SKM-1 treated with dmso at 0.1 percent for 144 hours (cell line): ENCODE results near the gene GOLPH3.
"Not testable (repeated sequence)": the region's sequence is repeated elsewhere in the genome, so short reads cannot be mapped to it uniquely, and the experiment has no call there.

Source experiments
- DNase-seq: peaks from one replicate; lab custom pipeline; 2025; ENCODE audit not compliant: unreplicated experiment; lab: John Stamatoyannopoulos, UW

Gene GOLPH3

DNA sequence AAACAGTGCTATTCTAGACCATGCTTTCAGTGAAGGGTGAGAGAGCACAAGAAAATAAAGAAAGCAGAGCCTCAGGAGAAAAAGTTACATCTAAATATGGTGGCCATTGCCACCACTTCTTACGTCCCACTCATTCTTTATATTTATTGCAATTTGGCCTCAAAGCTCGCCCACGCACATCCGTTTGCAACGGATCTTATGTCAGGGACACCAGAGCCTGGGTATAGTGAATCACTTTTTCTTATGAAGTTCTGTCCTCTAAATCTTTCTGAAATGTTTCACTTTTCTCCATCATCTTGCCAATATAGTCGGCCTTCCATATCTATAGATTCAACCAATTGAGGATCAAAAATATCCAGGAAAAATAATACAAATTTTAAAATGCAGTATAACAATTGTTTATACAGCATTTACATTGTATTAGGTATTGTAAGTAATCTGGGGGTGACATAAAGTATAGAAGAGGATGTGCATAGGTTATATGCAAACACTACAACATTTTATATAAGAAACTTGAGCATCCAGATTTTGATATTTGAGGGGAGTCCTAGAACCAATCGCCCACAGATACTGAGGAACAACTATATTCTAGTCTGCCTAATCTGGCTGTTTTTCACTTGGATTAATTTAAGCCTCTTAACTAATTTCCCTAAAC is 35.2 kb downstream of the GOLPH3 start:
- DNase-seq = no peak

DNA sequence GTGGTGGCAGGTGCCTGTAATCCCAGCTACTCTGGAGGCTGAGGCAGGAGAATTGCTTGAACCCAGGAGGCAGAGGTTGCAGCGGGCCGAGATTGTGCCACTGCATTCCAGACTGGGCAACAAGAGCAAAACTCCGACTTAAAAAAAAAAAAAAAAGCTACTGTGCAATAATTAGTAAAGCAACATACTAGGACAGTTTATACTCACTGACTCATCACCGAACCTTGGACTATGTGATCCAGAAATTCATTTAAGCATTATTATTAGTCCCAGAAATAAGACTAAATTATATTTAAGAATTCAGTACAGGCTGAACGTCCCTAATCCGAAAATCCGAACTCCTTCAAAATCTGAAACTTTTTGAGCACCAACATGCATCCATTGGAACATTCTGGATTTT is 37.8 kb downstream of the GOLPH3 start:
- no peak for DNase-seq

DNA sequence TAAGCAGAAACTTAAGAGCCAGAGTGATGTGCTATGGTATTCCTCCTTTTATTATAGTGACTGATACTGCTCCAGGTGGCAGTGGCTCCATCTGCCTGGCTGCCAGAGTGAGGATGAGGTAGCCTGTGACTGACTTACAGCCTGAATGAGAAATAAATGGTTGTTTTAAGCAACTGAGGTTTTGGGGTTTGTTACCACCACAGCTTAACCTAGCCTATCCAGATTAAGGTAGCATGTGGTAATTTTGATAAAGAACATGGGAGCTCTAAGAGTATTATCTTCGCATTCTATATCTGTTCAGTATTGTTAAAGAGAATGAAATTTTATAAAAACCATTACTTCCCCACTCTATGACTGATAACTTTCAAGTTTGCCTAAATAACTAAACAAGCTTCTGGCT is 39.0 kb downstream of the GOLPH3 start:
- DNase-seq = no peak

DNA sequence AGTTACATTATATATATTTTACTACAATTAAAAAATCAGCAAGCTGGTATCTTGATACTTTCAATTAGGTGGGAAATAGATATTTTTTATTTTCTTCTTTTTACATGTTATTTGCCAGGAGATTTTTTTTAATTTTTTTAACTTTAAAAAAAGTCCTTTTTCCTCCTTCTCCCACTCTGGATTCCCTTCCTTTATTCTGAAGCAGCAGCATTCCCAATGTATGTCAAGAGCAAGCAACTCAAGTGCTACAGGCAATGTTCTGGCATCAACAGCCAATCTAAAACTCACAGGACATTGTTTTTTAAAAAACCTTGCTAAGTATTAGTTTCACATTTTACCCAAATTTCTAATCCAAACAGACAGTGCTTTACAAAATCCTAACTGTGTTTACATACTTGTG is 41.4 kb downstream of the GOLPH3 start:
- no peak for DNase-seq

DNA sequence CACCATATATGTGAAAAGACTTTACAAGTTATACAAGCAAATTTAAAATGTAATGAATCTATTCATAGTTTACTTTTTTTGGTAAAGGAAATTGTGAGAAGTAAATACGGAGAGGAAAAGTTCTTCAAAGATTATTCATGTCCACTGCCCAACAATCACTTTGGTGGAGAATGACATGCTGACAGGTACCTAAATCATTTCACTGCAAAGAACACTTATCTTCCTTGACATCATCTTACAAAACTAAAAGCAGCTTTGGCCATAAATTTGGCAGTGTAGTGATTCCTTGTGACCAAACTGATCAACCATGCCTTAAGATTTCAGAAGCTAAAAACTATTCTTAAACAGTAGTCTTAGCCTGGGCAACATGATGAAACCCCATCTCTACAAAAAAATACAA is 42.5 kb downstream of the GOLPH3 start:
- DNase-seq = no peak

DNA sequence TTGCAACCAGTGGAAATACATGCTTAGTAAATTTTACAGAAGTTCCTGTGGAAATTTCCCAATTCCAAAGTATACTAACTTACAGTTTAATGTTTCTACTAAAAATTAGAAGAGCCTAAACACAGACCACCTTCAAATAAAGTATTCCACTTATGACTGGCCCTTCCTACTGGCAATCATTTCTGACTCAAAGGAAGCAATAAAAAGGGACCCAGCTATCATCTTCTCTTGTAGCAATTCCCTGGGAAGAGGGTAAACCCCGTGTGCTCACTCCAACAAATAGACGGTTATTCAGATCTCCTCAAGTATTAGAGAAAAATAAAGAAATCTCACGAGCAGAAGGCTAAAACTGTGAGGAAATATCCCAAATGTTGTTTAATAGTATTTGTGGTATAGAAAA is 43.3 kb downstream of the GOLPH3 start:
- no peak for DNase-seq

DNA sequence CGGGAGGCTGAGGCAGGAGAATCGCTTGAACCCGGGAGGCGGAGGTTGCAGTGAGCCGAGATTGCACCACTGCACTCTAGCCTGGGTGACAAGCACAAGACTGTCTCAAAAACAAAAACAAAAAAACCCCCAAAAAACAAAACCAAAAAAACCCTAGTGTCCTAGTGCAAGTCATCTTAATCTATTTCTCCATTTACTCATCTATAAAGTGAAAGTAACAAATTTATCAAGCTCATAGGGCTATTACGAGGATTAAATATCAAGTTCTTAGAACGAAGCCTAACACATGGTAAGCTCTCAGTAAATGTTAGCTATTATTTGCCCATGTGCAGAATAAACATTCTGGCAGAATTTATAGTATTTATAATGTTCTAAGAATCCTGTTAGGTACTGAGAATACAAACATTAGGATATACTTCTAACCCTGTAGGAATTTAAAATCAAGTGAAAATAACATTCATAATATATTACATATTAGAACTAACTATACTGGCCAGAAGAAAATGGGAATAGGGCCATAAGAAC is 45.0 kb downstream of the GOLPH3 start:
- no peak for DNase-seq

DNA sequence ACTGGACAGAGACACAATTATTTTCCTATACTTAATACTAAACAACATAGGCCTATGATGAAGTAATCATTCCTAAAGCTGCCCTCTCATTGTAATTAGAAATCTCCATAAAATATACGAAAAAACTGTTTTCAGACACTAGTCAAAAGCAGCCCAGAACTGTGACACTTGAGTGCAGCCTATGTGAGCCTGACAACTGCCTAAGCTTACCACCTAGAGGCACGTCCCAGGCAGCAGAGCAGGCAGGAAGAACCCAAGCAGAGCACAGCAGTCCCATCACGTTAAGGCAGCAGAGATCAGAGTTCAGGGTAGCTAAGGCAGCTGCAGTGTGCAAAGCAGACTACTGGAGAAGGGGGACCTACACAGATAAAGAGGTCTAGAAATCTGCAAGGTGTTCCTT is 46.4 kb downstream of the GOLPH3 start:
- DNase-seq = no peak

DNA sequence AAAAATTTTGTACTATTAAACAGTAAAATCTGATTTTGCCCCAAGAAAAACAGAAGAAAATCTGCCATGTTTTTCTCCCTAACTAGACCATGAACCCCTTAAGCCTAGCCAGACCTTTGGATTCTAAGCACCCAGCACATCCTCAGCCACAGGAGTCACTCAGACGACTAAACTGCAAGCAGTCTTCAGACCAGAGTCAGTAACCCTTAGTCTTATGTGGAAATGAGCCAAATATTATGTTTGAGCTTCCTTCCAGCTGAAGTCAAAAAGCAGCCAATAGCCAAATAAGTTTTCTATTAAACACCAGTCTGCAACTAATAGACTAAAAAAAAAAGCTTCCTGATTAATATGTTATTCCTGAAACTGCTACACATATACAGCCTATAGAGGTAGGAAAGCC is 47.4 kb downstream of the GOLPH3 start:
- DNase-seq = no peak

DNA sequence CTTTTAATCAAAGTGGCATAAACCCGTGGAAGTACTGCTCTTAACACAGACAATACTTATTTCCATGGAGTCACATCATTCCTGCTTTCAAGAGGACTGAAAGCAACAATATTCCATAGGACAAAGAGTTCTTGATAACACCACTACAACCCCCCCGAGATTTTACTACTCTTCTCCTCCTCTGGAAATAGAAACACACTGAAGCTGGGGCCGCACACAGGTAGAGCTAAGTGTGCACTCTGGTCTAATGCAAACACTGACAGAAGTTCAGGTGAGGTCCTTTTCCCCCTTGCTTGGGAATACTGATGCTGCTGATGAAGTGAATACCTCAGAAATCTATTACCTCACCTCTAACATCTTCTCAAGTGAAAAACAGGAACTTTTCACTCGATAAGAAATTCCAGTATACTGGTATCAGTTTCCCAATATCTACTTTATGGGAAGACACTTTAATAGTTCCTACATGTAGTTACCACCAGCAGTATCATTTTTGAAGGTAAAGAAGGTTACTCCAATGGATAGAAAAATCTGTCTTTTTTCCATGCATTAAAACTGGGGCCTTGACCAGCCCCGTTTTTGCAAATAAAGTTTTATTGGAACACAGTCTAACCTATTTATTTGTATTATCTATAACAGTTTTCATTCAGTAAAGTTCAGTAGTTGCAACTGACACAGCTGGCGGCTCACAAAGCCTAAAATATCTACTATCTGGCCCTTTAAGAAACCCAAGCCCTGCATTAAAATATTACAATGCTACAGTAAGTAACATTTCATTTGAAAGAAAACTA is 50.0 kb downstream of the GOLPH3 start:
- no peak for DNase-seq

DNA sequence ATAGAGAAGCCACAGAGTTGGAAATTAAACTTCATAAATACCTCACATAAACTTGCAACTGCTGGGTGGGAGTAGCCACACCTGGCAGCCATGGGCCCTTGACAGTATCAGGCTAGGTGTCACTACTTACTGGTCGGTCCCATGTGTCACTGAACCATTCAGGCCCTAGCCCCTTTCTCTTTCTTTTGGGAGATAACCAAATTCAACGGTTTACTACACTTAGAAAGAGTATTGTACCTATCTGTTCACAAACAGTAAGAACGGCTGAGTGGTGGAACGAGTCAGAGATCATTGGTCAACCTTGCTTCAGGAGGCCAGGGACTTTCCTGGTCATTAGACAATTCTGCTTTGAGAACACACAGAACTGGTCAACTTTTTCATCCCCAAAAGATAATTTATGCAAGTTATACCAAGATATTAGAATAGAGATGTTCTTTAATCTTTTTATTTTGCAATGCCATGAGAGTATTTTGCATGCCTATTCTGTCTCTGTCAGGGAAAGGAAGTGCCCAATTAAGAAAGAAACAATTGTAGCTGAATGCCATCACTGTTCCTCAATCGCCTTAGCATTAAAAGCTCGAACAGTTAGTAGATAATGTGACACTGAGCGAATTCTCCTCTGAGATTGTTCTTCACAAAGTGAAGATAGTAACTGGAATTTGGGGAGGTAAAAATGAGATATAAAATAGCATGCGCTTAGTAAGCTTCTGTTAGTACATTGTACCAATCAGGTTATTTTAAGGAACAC is 50.9 kb downstream of the GOLPH3 start:
- no peak for DNase-seq

DNA sequence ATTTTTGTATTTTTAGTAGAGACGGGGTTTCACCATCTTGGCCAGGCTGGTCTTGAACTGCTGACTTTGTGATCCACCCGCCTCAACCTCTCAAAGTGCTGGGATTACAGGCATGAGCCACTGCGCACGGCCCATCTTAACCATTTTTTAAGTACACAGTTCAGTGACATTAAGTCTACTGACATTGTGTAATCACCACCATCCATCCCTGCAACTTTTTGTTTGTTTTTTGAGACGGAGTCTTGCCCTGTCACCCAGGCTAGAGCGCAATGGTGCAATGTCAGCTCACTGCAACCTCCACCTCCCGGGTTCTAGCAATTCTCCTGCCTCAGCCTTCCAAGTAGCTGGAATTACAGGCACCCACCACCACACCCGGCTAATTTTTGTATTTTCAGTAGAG is 55.2 kb downstream of the GOLPH3 start:
- not testable (repeated sequence) for DNase-seq

DNA sequence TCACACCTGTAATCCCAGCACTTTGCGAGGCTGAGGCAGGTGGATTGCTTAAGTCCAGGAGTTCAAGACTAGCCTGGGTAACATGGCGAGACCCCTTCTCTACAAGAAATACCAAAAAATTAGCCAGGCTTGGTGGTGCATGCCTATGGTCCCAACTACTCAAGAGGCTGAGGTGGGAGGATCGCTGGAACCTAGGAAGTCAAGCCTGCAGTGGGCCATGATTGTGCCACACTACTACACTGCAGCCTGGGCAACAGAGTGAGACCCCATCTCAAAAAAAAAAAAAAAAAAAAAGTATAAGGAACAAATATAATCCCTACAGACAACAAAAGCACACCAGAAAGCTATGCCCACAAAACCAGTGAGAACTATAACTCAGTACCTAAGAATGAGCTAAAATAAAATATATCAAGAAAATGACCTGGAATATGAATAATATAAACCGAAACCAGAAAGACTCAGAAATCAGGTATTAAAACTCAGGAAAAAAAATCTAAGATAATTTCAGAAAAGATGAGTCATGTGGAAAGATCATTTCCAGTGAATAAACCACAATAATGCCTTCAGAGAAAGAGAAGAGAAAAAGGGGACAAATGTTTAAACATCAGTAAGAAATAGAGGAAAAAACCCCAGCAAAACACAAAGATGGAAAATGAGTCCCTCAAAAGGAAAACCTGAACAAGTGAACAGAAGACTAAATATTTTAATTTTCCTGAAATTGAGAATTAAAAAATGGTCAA is 57.4 kb downstream of the GOLPH3 start:
- no peak for DNase-seq

DNA sequence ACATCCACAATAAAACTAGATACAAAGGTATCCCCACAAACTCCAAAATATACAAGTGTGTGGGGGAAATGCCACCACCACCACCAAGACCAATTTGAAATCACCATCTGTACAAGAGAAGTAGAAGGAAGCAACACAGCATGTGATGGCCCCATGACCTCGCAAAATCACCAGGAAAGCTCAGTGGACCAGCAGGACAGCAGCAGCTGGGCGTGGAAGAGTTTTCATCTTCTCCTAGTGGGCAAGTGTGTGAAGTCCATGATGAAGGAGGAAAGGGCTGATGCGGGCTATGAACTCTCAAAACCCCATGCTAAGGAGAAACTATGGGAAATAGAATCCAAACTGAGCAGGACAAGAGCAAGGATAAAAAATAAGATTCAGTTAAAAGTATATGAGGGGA is 58.1 kb downstream of the GOLPH3 start:
- DNase-seq = no peak

DNA sequence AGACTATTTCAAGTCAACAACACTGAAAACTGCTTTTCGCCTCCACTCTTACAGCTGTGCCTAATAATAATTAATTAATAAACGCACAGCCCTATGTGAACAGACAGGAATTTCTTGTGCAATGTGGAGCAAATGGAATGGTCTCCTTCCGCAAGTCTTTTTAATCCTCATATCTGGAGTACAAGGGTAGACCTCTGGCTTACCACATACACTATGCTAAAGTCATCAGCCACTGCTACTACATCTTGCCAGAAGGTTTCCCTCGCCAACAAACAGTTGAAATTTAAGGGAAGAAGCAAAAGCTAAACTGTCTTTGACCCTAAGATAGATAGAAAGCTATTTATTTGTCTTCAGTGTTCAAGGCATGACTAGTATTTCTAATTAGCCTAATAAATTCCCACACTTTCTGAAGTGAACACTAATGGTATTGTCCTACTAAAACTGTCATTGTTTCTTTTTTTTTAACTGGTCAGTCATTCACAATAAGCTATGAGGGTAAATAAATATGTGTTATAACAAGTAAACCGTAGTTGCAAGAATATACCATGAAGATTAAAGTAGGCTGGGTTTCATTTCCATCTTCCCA is 63.9 kb downstream of the GOLPH3 start:
- DNase-seq = no peak

DNA sequence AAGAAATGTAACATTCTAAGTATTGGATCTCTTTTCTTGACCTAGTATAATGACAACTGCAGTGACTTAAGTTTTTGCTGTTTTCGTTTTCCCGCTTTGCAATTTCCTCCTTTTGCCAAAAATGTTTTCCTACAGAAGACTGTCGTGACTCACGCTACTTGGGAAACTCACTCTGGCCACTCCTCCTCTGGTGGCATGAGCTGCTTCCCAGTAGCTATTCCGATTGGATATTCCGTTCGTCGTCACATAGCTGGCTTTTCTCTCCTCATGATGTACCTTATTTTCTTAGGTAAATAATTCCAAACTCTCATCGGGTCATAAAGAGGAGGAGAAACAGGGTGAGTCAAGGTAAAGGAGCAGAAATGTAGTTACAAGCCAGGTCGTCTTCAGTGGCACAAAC is 64.9 kb downstream of the GOLPH3 start:
- no peak for DNase-seq

DNA sequence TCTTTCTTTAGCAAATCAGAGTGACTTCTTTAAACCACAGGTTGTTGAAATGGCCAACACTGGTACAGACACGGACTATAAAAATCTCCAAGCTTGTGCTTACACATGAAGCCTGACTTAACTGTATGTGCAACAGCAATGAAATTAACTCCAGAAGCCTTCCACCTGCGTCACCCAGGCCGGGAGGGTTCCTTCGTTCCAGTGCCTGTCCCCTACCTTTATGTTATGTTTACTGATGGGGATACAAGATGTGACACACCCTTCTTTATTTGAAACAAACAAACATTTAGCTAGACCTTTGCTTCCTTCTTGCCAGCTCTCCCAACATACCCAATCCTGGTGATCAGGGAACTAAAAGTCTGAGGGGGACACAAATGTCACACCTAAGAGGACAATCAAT is 66.0 kb downstream of the GOLPH3 start:
- DNase-seq = no peak

DNA sequence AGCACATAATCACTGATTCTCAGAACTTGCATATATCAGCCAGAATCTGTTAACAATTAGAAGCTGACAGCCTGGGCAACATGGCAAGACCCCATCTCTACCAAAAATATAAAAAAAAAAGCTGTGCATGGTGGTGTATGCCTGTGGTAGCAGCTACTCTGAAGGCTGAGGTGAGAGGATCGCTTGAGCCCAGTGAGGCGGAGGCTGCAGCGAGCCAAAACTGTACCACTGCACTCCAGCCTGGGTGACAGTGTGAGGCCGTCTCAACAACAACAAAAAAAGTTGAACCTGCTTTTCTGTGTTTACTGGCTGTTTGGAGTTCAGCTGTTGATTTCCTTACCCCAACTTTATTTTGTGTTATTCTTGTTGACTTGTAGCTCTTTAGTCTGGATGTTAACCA is 66.8 kb downstream of the GOLPH3 start:
- DNase-seq = no peak

DNA sequence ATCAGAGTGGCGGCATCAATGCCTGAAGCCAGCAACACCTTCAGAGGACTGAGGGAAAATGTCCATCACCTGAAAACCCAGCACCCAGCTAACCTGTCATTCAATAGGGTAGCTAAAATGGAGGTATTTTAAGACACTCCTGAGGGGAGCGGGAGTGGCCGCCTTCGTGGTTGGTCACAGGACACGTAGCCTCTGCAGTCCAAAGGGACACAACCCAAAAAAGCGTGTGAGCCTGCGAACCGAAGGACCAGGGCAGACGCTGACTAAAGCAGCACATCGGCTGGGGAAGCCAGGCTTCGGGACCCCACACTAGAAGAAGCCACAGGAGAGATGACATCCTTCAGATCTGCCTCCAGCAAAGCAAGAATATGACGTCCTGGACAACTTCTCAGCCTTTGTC is 70.6 kb downstream of the GOLPH3 start:
- no peak for DNase-seq

DNA sequence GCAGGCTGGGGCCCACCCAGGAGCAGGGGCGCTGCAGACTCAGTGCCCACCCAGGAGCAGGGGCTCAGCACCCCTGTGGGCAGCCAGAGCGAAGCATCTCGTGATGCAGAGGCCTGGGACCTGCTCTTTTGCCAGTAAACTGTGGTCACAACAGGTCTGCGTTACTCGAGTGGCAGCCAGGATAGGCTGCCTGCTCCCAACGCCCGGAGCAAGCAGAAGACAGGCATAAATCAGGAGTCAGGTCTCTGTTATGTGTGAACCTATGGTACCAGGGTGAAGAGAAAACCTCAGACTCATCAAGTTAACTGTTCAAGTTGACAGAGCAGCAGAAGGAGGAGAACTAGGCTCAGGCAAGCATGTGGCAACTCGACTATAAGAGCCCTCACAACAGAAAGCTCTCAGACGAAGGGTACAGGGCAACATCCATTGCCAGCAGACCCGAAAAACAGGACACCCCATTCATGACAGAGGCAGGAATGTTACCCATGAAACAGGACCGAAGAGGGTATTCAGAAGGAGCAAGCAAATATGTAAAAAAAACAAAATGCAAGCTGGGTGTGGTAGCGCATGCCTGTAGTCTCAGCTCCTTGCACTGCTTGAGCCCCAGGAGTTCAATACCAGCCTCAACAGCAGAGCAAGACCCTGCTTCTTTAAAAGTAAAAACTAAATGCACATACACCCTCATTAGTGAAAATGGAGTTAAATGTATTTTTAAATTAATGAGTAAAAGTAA is 71.7 kb downstream of the GOLPH3 start:
- no peak for DNase-seq
